ENCODE data around the gene NLRC5. TPM values are rescaled to one million over a fixed set of nuclear protein-coding genes. Genes with fewer than 3 reads are reported as not detected.

Gene NLRC5
- total RNA-seq, 2 experiments from 2014 or later = 424 to 434 TPM

DNA sequence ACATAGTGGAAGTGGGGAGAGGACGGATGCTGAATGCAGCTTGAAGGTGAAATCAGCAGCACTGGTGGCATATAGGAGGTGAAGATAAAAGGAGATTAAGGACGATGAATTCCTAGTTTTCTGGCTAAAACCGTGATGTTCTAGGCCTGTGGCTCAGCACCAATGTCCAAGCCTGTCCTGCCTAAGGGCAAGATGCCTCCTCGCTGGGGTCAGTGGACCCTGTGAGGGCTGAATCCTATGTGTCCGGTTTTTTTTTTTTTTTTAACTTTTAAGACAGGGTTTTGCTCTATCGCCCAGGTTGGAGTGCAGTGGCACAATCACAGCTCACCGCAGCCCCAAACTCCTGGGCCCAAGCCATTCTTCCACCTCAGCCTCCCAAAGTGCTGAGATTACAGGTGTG lies 115.8 kb downstream of the NLRC5 start:
- Mint-ChIP-seq H3K4me3 (no peak overlapping the region), H3K36me3 (ENCODE audit: low read depth) (no peaks in the 10 kb centered on the region), H3K27ac (no peak overlapping the region), H3K9me3 (no peaks in the 10 kb centered on the region), H3K4me1 (ENCODE audit: low read depth) (peaks cover 22% of the 10 kb centered on the region), H3K27me3 (no peaks in the 10 kb centered on the region)
- no peaks in the 10 kb centered on the region for H3K36me3 ChIP-seq (ENCODE audit: insufficient read depth, low read length)
- peaks cover 25% of the 10 kb centered on the region for H3K4me1 ChIP-seq (ENCODE audit: insufficient read depth, low read length)
- ChIA-PET CTCF (no interaction called here), POLR2A (no interaction called here)
- H3K4me3 ChIP-seq (ENCODE audit: low read length) = no peak overlapping the region
- ATAC-seq (ENCODE audit: poor library complexity) (no peak), DNase-seq (no peak)
- H3K27ac ChIP-seq (ENCODE audit: low read depth in 1 of 2, low read length in 2 of 2) = no peak overlapping the region
- no peaks in the 10 kb centered on the region for H3K27me3 ChIP-seq (ENCODE audit: control insufficient read depth in 1 of 2, insufficient read depth in 2 of 2, low read length in 2 of 2)
- TF ChIP-seq, protein P1, sequence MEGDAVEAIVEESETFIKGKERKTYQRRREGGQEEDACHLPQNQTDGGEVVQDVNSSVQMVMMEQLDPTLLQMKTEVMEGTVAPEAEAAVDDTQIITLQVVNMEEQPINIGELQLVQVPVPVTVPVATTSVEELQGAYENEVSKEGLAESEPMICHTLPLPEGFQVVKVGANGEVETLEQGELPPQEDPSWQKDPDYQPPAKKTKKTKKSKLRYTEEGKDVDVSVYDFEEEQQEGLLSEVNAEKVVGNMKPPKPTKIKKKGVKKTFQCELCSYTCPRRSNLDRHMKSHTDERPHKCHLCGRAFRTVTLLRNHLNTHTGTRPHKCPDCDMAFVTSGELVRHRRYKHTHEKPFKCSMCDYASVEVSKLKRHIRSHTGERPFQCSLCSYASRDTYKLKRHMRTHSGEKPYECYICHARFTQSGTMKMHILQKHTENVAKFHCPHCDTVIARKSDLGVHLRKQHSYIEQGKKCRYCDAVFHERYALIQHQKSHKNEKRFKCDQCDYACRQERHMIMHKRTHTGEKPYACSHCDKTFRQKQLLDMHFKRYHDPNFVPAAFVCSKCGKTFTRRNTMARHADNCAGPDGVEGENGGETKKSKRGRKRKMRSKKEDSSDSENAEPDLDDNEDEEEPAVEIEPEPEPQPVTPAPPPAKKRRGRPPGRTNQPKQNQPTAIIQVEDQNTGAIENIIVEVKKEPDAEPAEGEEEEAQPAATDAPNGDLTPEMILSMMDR (IDR thresholded peaks at IDR 0.05) = no peak
- H3K9me3 ChIP-seq (ENCODE audit: control insufficient read depth in 1 of 2, insufficient read depth in 1 of 2, low read length in 2 of 2) = no peaks in the 10 kb centered on the region
- intact Hi-C loops (cut with DNase I, micrococcal nuclease) = no loop called here

GRCh38 chr16:57106767-57107166 lies 117.4 kb downstream of the NLRC5 start:
- no peak overlapping the region for H3K4me3 Mint-ChIP-seq
- no peaks in the 10 kb centered on the region for H3K36me3 Mint-ChIP-seq (ENCODE audit: low read depth)
- no peak for ATAC-seq (ENCODE audit: poor library complexity)
- no peak for DNase-seq
- no peak overlapping the region for H3K27ac Mint-ChIP-seq
- TF ChIP-seq, protein P1 (IDR thresholded peaks at IDR 0.05) = no peak
- intact Hi-C loops (cut with DNase I, micrococcal nuclease) = no loop called here
- Histone ChIP-seq H3K36me3 (ENCODE audit: insufficient read depth, low read length) (no peaks in the 10 kb centered on the region), H3K9me3 (ENCODE audit: control insufficient read depth in 1 of 2, insufficient read depth in 1 of 2, low read length in 2 of 2) (no peaks in the 10 kb centered on the region), H3K4me1 (ENCODE audit: insufficient read depth, low read length) (peaks cover 25% of the 10 kb centered on the region), H3K27ac (ENCODE audit: low read depth in 1 of 2, low read length in 2 of 2) (no peak overlapping the region), H3K27me3 (ENCODE audit: control insufficient read depth in 1 of 2, insufficient read depth in 2 of 2, low read length in 2 of 2) (no peaks in the 10 kb centered on the region), H3K4me3 (ENCODE audit: low read length) (no peak overlapping the region)
- ChIA-PET CTCF (no interaction called here), POLR2A (no interaction called here)
- H3K9me3 Mint-ChIP-seq = no peaks in the 10 kb centered on the region
- H3K4me1 Mint-ChIP-seq (ENCODE audit: low read depth) = peaks cover 13% of the 10 kb centered on the region
- H3K27me3 Mint-ChIP-seq = no peaks in the 10 kb centered on the region

DNA sequence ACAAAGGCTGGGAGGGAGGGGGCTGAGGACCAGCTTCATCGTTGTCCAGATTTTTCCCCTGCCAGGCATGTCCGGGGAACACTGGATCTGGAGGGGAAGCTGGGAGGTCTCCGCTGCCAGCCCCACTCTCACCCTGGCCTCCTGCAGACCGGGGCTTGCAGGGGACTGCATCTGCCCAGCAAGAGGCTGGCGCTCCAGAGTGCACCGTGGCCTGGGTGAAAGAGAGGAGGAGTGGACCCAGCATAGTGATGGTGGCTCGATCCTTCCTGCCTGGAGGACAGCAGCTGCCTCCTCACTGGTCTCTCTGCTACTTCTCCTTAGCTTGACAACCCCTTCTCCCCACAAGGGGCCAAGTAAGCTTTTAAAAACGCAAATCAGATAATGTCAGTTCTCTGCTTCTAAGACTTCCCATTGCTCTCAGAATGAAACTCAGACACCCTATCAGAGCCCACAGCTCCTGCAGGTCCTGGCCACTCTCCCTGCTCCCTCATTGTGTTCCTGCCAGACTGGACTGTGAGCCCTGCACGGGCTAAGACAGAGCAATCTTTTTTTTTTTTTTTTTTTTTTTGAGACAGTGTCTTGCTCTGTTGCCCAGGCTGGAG lies 118.1 kb downstream of the NLRC5 start:
- intact Hi-C loops (cut with DNase I, micrococcal nuclease) = no loop called here
- Mint-ChIP-seq H3K4me3 (no peak overlapping the region), H3K36me3 (ENCODE audit: low read depth) (no peaks in the 10 kb centered on the region), H3K27me3 (no peaks in the 10 kb centered on the region), H3K4me1 (ENCODE audit: low read depth) (peaks cover 13% of the 10 kb centered on the region), H3K9me3 (no peaks in the 10 kb centered on the region), H3K27ac (no peak overlapping the region)
- TF ChIP-seq, protein P1 (IDR thresholded peaks at IDR 0.05) = no peak
- H3K27ac ChIP-seq (ENCODE audit: low read depth in 1 of 2, low read length in 2 of 2) = no peak overlapping the region
- CTCF ChIA-PET = no interaction called here
- no peak overlapping the region for H3K4me3 ChIP-seq (ENCODE audit: low read length)
- ATAC-seq (ENCODE audit: poor library complexity) = no peak
- POLR2A ChIA-PET = no interaction called here
- no peak for DNase-seq
- no peaks in the 10 kb centered on the region for H3K9me3 ChIP-seq (ENCODE audit: control insufficient read depth in 1 of 2, insufficient read depth in 1 of 2, low read length in 2 of 2)
- H3K4me1 ChIP-seq (ENCODE audit: insufficient read depth, low read length) = peaks cover 25% of the 10 kb centered on the region
- H3K27me3 ChIP-seq (ENCODE audit: control insufficient read depth in 1 of 2, insufficient read depth in 2 of 2, low read length in 2 of 2) = no peaks in the 10 kb centered on the region
- H3K36me3 ChIP-seq (ENCODE audit: insufficient read depth, low read length) = no peaks in the 10 kb centered on the region
